Mesenteric fat pad (tissue), 1 donor: Measurements from ENCODE around the gene CD109. TPM values are rescaled to one million over a fixed set of nuclear protein-coding genes. Genes with fewer than 3 reads are reported as not detected.

ENCODE experiments used
- DNase-seq: peaks from one replicate; pipeline ENCODE4 v3.0.0-alpha.2; 2020; ENCODE audit warnings: low spot score
- total RNA-seq: library from RNA; stranded (reverse); fragmentation: NEBNext Ultra II Directional; extraction: Animal tissue kit (Norgen Biotek cat#: 25700); gene quantifications from one replicate; pipeline ENCODE4 v1.2.1, GENCODE V29; 2021
- donor health status: DM: yes; HTN: yes; CAD: no.

Gene CD109
- total RNA-seq, 1 donor from 2014 or later, result 10.8 TPM

DNA sequence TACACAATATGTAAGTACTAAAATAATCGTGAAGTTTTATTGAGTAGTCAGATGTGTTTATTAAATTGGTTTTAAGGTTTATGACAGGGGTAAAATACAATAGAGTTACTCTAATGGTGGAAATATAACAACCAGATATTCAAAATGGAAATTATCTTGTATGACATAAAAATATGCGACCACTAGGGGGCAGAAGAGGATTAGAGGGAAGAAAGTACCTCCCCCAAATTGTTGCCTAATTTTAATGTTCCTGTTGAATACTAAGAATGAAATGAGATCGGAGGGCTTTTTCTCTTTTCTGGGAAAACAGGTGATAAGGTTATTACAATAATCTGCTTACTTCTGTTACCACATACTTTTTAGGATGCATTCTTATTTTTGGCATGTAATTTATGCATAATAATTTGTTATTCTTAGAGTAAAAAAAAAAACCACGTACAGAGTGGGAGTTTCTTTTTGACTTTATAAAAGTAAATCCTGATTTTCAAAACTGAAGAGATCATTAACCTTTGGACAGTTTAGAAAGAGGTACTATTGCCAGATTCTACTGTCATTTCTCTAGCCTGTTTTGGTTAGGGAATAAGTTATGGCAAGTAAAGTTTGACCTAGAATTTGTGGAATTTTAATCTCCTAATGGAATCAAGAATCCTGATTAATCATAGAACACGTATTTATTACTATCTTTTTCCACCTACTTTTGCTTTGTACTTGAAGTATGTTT lies 159.2 kb downstream of the CD109 start:
- DNase-seq, result no peak

GRCh38 chr6:73857341-73857890 lies 161.4 kb downstream of the CD109 start:
- no peak for DNase-seq

- DNase-seq, result no peak
Measured at GRCh38 chr6:73858376-73858775, 162.4 kb downstream of the CD109 start.

- no peak for DNase-seq
Measured at GRCh38 chr6:73860303-73860702, 164.3 kb downstream of the CD109 start.

DNA sequence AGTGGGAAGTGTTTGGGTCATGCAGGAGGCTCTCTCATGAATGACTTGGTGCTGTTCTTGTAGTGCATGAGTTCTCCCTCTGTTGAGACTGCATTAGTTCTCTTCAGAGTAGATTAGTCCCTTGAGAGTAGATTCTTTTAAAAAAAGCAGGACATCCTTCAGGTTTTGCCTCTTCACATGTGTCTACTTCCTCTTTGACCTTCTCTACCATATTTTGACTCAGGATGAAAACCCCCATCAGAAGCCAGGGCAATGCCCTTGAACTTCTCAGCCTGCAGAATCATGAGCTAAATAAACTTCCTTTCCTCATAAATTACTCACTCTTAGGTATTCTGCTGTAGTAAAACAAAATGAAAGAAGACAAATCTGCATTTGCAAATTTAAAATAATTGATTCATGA lies 170.3 kb downstream of the CD109 start:
- no peak for DNase-seq

- DNase-seq, result no peak
Measured at GRCh38 chr6:73867411-73867810, 171.4 kb downstream of the CD109 start.

- DNase-seq, result no peak
Measured at GRCh38 chr6:73870907-73871306, 174.9 kb downstream of the CD109 start.

DNA sequence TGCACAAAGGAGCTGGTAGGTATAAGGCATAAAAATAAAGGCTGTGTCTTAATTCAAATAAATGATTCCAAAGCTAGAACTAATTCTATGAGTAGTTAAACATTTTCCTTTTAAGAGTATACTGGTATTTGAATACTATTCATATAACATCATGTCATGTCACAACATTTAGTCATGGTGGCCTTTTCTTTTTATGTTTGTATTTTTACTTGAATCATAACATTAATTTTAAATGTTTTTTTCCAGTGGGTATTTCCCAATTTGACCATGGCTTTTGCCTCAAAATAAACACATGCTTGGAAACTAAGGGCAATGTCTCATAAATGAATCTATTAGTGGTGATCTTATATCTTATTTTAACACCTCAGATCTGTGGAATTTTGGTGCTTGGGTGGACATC lies 177.1 kb downstream of the CD109 start:
- DNase-seq, result no peak

Other genes starting within 250 kb of the CD109 start
- gene CGAS, start 243.9 kb upstream of the CD109 start, total RNA-seq, result 6.0 TPM
- 20.3 TPM for gene MTO1, start 234.5 kb upstream of the CD109 start, total RNA-seq
- 8,244 TPM for gene EEF1A1, start 175.2 kb upstream of the CD109 start, total RNA-seq
- 21.4 TPM for gene SLC17A5, start 42.2 kb upstream of the CD109 start, total RNA-seq